ENCODE data around the gene DECR2. TPM values are rescaled to one million over a fixed set of nuclear protein-coding genes. Genes with fewer than 3 reads are reported as not detected.

DECR2 gene
- total RNA-seq, 4 donors from 2014 or later = 17.0 to 23.3 (median 18.8) TPM

DNA sequence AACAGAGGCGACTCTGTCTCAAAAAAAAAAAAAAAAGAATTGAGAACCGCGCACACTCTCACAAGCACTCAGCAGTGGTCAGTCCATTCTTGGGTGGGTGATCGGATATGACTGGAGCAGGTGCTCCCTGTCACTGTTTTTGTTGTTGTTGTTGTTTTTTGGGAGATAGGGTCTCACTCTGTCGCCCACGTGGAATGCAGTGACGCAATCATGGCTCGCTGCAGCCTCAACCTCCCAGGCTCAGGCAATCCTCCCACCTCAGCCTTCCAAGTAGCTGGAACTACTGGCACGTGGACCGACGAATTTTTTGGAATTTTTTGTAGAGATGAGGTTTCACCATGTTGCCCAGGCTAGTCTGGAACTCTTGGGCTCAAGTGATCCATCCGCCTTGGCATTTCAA, 53.8 kb downstream of the DECR2 start:
- Histone ChIP-seq H3K4me1 (peaks cover 17 to 18% of the 10 kb centered on the region in 2 donors), H3K9me3 (no peaks in the 10 kb centered on the region), H3K27ac (no peak overlapping the region), H3K27me3 (no peaks in the 10 kb centered on the region), H3K36me3 (no peaks in the 10 kb centered on the region), H3K4me3 (no peak overlapping the region)
- intact Hi-C loops (cut with DNase I; ENCODE audit: low total_unique reads) (no loop called here), in situ Hi-C loops (cut with MboI; ENCODE audit: low sequenced_read_pairs in 4 of 4) (no loop called here)
- TF ChIP-seq POLR2A (IDR thresholded peaks at IDR 0.05) = no peak
- TF ChIP-seq, protein P1, sequence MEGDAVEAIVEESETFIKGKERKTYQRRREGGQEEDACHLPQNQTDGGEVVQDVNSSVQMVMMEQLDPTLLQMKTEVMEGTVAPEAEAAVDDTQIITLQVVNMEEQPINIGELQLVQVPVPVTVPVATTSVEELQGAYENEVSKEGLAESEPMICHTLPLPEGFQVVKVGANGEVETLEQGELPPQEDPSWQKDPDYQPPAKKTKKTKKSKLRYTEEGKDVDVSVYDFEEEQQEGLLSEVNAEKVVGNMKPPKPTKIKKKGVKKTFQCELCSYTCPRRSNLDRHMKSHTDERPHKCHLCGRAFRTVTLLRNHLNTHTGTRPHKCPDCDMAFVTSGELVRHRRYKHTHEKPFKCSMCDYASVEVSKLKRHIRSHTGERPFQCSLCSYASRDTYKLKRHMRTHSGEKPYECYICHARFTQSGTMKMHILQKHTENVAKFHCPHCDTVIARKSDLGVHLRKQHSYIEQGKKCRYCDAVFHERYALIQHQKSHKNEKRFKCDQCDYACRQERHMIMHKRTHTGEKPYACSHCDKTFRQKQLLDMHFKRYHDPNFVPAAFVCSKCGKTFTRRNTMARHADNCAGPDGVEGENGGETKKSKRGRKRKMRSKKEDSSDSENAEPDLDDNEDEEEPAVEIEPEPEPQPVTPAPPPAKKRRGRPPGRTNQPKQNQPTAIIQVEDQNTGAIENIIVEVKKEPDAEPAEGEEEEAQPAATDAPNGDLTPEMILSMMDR (IDR thresholded peaks at IDR 0.05 in 4 of 5, conservative IDR thresholded peaks at IDR 0.05 in 1 of 5) = no peak
- no peak for DNase-seq
- no peak for ATAC-seq

GRCh38 chr16:456891-457483, 55.3 kb downstream of the DECR2 start:
- intact Hi-C loops (cut with DNase I; ENCODE audit: low total_unique reads) = no loop called here
- ATAC-seq (peak; percentile 39 to 47), DNase-seq (no peak)
- H3K27me3 ChIP-seq = no peaks in the 10 kb centered on the region
- H3K4me3 ChIP-seq = no peak overlapping the region
- H3K27ac ChIP-seq = peak overlapping the region; percentile 22 to 49 (median 45)
- in situ Hi-C loops (cut with MboI; ENCODE audit: low sequenced_read_pairs in 4 of 4) = no loop called here
- H3K36me3 ChIP-seq = peaks cover 0 to 9% of the 10 kb centered on the region in 2 donors
- H3K4me1 ChIP-seq = peaks cover 17 to 18% of the 10 kb centered on the region in 2 donors
- TF ChIP-seq POLR2A (IDR thresholded peaks at IDR 0.05) = no peak
- TF ChIP-seq, protein P1 (IDR thresholded peaks at IDR 0.05 in 4 of 5, conservative IDR thresholded peaks at IDR 0.05 in 1 of 5) = peak in 1 of 5 experiments; percentile 12
- no peaks in the 10 kb centered on the region for H3K9me3 ChIP-seq

DNA sequence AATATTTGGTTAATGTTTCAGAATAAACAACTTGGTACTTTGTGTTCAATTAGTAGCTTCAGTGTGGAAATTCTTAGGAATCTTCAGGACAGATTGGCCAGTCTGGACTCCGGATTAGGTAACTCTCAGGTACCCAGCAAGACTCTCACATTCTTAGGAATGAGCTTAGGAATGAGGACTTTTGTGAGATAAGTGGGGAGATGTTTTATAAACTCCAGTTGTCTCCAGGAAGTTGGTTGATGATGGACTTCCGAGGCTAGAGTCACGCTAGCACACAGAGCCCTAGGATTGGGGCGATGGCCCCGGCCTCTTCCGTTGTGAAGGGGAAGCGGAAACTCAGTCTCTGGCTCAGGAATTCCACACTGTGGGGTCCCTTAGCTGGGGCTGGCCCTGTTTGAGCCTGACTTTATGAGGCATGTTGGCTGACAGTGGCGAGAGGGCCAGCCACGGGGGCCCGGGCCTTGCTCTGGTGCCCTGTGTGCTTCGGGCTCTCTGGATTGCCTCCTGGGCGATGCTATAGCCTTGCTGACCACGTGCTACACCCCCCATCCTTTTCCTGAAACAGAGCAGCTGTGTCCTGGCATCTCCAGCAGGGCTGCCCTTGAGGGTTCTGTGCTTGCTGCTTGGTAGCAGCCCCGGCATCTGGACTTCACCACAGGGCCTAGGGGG, 56.2 kb downstream of the DECR2 start:
- Histone ChIP-seq H3K4me3 (no peak overlapping the region), H3K27ac (peak overlapping the region; percentile 22 to 56 (median 49)), H3K9me3 (no peaks in the 10 kb centered on the region), H3K4me1 (peaks cover 17 to 18% of the 10 kb centered on the region in 2 donors), H3K36me3 (peaks cover 0 to 13% of the 10 kb centered on the region in 2 donors), H3K27me3 (no peaks in the 10 kb centered on the region)
- no peak for DNase-seq
- ATAC-seq = no peak
- intact Hi-C loops (cut with DNase I; ENCODE audit: low total_unique reads) (no loop called here), in situ Hi-C loops (cut with MboI; ENCODE audit: low sequenced_read_pairs in 4 of 4) (no loop called here)
- no peak for TF ChIP-seq POLR2A (IDR thresholded peaks at IDR 0.05)
- TF ChIP-seq, protein P1 (IDR thresholded peaks at IDR 0.05 in 4 of 5, conservative IDR thresholded peaks at IDR 0.05 in 1 of 5) = no peak

DNA sequence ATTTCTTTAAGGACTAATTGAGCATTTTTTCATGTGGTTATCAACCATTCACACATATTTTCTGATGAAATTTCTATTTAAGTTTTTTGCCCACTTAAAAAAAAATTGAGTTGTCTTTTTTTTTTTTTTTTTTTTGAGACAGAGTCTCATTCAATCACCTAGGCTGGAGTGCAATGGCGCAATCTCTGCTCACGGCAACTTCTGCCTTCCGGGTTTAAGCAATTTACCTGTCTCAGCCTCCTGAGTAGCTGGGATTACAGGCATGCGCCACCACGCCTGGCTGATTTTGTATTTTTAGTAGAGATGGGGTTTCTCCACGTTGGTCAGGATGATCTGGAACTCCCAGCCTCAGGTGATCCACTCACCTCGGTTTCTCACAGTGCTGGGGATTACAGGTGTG, 58.1 kb downstream of the DECR2 start:
- TF ChIP-seq, protein P1 (IDR thresholded peaks at IDR 0.05 in 4 of 5, conservative IDR thresholded peaks at IDR 0.05 in 1 of 5) = no peak
- TF ChIP-seq POLR2A (IDR thresholded peaks at IDR 0.05) = no peak

More for the DNA sequence above, 58.1 kb downstream of the DECR2 start:
- intact Hi-C loops (cut with DNase I; ENCODE audit: low total_unique reads) = no loop called here
- H3K9me3 ChIP-seq = no peaks in the 10 kb centered on the region
- ATAC-seq (no peak), DNase-seq (no peak)
- H3K4me1 ChIP-seq = peaks cover 17 to 28% of the 10 kb centered on the region in 2 donors
- H3K36me3 ChIP-seq = peaks cover 0 to 19% of the 10 kb centered on the region in 2 donors
- in situ Hi-C loops (cut with MboI; ENCODE audit: low sequenced_read_pairs in 4 of 4) = no loop called here
- H3K27me3 ChIP-seq = no peaks in the 10 kb centered on the region
- no peak overlapping the region for H3K4me3 ChIP-seq
- H3K27ac ChIP-seq = no peak overlapping the region

Measured in gastrocnemius medialis (tissue), 4 donors.